Activated CD8-positive, alpha-beta memory T cell treated with anti-CD3 and anti-CD28 coated beads for 4 hours (primary cell): ENCODE data around the gene OR2W1.

Experiments
- DNase-seq, 2 donors: peaks; one replicate each; pipeline ENCODE4 v3.0.0-alpha.2; 2020; ENCODE audit warnings: low read depth in 2 of 2

OR2W1 gene, protein sequence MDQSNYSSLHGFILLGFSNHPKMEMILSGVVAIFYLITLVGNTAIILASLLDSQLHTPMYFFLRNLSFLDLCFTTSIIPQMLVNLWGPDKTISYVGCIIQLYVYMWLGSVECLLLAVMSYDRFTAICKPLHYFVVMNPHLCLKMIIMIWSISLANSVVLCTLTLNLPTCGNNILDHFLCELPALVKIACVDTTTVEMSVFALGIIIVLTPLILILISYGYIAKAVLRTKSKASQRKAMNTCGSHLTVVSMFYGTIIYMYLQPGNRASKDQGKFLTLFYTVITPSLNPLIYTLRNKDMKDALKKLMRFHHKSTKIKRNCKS

DNA sequence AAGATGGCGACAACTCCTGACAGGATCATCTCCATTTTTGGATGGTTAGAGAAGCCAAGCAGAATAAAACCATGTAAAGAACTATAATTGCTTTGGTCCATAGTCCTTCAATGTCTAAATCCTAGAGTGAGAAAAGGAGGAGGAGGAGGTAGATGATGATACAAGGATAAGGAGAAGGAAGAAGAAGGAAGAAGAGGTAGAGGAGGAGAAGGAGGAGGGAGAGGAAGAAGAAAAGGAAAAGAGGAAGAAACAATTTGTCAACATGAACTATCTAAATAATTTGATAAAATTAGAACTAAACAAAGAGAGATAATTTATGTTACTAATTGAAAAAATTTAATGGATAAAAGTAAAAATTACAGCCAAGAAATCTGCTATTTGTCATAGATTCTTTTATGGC is at the start of gene OR2W1:
Gene OR2W1, minus strand, starts transcription at position 101 of the 400 bp plus-strand sequence. Its CDS starts 0 bp downstream, at position 101.
- no peak for DNase-seq

DNA sequence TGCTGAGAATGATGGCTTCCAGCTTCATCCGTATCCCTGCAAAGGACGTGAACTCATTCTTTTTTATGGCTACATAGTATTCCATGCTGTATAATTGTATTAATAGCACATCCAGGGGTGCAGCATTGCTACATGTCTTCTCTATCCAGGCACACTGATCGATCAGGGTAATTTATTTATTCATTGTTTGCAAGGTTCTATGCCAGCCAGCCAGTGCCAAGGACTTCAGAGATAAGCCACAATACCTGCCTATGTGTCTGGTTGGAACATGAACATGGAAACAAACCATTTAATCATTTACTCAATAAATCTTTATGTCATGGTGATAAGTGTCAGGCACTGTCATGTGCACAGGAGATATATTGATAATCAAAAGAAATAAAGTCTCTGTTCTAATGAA is 48.0 kb upstream of the OR2W1 start:
- no peak for DNase-seq

DNA sequence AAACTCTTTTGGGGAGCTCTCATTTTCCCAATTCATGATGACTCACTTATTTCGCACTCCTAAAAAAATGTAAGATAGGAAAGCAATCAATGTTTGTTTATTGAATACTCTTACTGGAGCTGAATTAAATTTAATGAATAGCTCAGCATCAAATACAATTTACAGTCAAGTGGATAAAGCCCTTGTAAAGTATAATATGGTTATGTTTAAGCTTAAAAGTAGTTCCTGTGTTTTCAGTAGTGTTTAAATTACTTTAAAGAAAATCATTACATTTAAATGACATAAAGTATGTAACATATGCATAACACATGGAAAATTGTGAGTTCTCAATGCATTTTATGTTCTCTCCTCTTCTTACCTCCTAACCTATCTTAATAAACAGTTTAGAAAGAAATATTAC is 42.2 kb upstream of the OR2W1 start, which contains the start of gene OR2B3:
Gene OR2B3, minus strand, starts transcription at position 101 of the 400 bp plus-strand sequence. Its CDS starts 65 bp downstream, at position 36.
- DNase-seq: no peak

DNA sequence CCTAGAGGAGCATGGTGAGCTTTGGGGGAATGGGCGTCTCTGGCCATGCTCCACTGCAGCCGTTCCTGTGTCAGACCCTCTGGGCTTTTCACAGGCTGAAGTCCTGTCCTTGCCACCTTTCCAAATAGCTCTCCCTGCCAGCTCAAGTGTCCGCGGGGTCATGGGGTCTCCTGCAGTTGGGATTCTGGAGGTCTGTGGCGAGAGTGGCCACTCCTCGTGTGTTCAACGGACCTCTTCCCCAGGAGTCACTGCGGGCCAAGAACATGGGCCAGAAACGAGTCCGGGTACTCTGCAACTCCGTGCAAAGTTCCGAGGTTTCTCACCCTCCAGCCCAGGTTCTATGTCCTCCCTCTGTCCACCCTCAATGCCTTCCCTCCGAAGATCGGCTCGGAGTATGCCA is 37.5 kb upstream of the OR2W1 start:
- no peak for DNase-seq

DNA sequence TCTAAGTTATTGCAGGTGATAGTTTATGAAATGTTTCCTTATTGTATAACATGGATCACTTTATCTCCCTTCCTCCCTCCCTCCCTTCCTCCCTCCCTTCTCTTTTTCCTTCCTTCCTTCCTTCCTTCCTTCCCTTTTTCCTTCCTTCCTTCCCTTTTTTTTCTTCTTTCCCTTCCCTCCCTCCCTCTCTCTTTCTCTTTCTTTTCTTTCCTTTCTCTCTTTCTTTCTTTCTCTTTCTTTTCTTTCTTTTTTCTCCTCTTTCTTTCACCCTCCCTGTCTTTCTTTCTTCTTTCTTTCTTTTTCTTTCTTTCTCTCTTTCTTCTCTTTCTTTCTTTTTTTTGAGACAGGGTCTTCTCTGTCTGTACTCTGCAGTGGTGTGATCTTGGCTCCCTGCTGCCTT is 36.3 kb upstream of the OR2W1 start:
- no peak for DNase-seq

DNA sequence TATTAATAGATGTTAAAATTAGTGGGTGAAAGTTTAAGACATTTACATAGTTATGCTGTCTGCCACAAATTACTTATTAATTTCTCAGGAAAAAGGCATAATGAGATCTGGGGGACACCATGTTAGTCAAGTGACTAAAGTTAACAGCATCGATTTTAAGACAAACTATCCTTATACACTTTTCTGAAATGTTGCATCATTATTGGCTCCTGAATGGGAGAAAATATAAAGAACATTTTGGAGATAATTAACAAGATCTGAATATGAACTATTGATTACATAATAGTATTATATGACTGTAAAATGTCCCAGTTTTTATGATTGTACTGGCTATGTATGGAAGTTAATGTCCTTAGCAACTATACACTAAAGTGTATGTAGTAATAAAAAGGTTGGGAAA is 34.2 kb upstream of the OR2W1 start:
- no peak for DNase-seq

DNA sequence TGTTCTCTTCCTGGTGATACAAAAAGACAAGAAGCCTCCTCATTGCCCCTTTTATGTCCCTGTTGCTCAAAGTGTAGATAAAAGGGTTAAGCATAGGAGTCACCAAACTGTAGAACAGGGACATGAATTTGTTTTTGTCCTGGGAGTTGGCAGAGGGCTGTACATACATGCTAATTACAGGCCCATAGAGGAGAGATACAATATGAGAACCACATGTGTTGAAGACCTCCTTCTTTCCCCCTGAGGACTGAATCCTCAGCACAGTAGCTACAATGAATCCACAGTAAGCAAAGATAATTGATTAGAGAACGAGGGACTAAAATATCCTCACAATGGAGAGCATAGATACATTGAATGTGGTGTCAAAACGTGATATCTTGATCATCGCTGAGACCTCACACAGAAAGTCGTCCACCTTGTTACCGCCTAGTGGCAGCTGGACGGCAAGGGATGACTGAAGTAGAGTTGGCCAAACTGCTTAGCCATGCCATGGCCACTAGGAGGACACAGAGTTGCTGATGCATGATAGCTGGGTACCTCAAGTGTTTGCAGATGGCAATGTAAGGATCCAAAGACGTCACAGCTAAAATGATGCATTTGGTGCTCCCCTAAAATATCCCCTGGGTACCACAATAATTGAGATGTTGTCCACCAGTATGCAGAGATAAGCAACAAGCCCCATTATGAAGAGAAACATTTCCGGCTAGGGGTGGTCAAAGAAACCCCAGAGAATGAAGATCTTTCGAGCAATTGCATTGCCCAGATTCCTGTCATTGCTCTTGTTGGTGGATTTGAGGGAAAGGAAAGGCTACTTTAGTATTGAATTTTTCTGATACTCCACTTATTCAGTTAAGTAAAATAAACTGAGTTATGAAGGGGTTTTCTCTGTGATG is 27.1 kb upstream of the OR2W1 start:
- DNase-seq: no peak

DNA sequence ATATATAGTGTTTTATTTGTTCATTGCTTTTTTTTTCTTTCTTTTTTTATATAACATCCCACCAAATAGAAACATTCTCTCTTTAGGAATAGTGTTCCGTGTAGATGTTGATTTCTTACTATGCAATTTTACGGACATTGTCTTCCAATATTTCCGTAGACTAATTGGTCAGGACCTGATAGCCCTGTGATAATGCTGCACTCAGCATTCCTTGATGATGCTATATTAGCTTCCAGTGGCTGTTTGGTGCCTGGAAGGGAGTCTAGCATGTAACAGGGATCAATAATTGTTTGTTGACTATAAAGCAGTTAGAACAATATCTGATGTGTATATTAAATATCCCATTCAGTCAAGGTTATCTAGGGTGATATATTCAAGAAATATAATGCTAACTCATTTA is 6.7 kb upstream of the OR2W1 start:
- no peak for DNase-seq

DNA sequence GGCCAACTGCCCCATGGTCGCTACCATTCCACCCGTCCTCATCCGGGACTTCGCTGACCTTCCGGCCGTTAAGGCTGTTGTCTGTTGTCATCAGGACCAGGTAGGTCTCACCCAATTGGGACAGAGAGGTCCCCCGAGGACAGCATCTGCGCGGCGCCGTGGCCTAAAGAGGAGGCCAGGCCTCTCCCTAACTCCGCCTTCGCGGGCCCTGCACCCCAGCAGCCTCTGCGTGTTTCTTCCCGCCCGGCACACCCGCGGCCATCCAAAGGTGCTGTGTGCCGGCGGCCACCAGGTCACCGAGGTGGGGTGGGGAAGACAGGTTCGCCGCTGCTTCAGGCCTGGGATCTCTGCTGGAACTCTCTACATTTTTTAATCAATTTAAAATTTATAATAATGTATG is 9.0 kb downstream of the OR2W1 start:
- no peak for DNase-seq

DNA sequence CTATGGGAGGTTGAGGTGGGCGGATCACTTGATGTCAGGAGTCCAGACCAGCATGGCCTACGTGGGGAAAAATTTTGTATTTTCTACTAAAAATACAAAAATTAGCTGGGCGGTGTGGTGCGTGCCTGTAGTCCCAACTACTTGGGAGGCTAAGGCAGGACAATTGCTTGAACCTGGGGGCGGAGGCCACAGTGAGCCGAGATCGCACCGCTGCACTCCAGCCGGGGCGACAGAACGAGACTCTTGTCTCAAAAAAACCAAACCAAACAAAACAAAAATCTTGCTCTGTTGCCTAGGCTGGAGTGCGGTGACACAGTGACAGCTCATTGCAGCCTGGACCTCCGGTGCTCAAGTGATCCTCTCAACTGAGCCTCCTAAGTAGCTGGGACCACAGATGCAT is 16.2 kb downstream of the OR2W1 start:
- DNase-seq: no peak

DNA sequence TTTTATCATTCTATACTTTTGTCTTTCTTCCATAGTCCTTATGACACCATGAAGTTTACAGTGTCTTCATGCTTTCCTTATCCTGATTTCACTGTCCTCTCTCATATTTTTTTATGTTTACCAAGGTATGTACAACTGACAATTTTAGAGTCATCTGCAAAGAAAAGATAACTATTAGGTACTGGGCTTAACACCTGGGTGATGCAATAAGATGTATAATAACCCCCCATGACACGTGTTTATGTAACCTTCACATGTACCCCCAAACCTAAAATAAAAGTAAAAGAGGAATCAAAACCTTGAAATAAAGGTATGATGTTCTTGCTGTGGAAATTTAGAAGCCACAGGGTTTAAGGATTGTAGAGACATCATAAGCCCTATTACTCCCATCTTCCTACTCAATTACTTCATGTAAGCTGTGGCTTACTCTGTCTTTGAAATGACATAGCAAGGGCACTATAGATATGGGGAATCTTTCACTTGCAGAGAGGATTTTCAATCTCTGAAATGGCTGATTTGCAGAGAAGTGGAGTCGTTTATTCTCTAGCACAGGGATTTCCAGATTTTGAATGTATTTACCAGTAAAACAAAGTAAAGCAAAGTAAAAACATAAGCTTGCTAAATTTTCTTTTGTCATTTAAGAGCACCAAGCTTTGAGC is 18.9 kb downstream of the OR2W1 start:
- DNase-seq: no peak

DNA sequence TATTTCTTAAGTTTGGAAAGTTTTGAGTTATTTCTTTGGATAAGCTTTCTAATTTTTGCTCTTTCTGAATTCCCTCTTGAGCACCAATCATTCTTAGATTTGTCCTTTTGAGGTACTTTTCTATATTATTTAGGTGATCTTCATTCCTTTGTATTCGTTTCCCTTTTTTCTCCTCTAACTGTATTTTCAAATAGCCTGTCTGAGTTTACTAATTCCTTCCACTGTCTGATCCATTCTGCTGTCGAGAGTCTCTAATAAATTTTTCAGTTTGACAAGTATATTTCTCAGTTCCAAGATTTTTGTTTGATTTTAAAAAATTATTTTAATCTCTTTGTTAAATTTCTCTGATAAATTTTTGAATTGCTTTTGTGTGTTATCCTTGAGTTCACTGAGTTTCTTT is 23.5 kb downstream of the OR2W1 start:
- DNase-seq: no peak

DNA sequence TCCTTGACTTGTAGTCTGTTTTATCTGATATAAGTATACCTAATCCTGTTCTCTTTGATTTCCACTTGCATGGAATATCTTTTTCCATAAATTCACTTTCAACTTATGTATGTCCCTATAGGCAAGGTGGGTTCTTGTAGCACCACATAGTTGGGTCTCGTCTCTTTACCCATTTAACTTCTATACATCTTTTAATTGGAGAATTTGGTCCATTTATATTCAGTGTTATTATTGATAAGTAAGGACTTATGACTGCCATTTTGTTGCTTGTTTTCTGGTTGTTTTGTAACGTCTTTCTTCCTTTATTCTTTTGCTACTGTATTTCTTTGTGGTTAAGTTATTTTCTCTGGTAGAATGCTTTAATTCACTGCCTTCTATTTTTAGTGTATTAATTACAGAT is 25.3 kb downstream of the OR2W1 start:
- DNase-seq: no peak

DNA sequence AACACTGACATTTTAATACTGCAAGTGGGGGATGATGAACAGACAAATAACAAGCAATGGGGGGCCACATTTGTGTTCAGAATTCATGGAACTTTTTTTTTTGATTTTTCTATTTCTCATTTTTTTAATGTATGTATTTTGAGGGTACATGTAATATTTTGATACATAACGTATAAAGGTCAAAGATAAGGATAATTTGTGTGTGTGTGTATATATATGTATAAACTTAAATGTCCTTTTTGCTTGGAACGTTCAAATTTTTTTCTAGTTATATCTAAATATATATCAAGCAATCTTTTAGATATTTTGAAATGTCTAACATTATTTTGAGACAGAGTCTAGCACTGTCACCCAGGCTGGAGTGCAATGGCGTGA is 27.6 kb downstream of the OR2W1 start:
- DNase-seq: no peak

DNA sequence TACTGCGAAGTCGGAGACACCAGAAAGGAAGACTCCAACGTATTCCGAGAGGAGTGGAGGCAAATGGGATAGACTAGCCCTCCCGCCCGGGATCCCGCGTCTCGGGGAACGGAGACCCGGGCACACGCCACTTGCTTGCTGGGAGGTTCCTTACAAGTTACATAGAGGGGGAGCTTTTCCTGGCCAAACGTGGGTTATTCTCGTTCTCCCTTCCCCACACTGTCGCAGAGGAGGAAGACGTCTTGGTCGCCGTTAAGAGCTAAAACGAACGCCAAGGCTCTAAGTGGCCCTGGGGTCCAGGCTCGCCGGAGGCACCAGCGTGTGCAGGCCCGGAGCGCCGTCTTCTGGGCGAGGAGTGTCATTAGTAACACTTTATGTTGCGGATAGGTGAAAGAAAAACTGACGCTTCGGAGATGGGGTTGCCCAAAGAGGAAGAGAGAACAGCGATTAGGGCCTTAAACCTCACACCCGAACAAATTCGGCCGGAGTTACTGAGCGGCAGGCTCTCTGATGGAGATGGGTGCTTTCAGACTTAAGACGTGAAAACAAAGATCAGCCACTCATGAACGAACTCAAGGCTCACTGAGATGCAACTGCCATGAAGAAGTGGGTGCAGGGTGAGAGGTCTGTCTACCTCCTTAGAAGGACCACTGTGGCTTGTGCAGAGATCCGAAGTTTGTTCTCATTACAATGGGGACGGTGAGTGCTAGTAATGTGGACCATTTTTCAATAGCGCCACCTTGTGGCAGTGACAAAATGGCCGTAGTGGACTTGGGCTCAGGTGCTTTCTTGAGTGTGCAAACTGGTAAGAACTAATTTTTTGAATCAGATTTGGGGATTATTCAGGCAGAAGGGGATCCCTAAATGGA is 28.2 kb downstream of the OR2W1 start:
- peak; percentile 68 to 69 for DNase-seq

DNA sequence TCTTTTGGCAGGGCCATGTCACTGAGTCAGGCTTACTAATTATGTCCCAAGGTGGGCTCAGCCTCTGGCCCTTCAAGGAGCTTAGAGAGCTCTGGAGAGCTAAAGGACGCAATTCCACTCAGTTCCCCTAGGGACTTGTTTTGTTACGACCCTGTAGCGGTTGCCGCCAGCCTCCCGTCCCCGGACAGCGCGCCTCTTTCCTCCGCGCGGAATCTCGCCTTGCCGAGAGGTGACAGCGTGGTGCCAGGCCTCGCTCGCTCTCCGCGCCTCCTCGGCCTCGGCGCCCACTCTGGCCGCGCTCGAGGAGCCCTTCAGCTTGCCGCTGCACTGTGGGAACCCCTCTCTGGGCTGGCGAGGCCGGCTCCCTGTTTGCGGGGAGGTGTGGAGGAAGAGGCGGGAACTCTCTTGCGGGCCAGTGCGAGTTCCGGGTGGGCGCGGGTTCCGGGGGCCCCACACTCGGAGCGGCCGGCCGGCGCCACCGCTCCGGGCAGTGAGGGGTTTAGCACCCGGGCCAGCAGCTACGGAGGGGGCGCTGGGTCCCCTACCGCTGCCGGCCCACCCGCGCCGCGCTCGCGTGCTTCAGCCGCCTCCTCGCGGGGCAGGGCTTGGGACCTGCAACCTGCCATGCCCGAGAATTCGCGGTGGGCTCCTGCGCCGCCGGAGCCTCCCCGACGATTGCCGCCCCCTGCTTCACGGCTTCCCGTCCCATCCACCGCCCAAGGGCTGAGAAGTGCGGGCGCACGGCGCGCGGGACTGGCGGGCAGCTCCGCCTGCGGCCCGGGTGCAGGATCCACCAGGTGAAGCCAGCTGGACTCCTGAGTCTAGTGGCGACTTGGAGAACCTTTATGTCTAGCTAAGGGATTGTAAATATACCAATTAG is 30.0 kb downstream of the OR2W1 start:
- no peak for DNase-seq

DNA sequence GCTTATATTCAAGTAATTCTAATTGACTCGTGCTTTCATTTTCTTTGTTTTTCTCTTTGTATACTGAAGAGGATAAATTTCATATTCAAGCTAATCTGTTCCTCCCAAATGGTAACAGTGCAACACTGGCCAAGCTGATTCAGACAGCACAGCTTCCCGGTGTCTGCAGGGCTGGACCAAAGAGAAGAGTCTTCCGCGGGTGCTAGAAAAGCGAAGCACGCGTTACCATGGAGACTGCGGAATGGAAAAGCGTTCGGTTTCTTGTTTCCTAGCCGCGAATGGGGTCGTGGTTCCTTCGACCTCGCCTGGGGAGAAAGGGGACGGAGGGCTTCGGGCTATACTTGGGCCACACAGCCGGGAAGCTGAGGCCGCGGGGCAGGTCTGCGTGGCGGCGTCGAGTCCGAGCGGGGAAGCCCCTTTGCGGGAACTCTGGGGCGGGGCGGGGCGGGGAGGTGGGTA is 33.7 kb downstream of the OR2W1 start:
- DNase-seq: no peak

DNA sequence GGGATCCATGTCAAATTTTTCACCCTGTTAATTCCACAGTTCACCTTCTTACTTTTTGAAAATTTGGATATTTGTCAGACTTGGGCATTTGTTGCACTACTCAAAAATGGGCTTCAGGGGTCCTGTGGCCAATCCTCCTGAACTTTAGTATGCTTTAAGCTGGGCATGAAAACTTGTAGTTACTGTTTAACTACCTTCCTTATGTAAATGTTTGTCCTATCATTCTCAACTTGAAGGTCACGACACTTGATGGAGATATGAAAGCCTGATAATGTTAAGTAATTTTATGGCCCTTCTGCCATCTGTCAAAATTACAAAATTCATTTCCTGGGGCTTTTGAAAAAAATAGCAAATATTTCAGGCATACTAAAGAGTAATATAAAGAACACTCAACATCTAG is 35.6 kb downstream of the OR2W1 start:
- DNase-seq: no peak

DNA sequence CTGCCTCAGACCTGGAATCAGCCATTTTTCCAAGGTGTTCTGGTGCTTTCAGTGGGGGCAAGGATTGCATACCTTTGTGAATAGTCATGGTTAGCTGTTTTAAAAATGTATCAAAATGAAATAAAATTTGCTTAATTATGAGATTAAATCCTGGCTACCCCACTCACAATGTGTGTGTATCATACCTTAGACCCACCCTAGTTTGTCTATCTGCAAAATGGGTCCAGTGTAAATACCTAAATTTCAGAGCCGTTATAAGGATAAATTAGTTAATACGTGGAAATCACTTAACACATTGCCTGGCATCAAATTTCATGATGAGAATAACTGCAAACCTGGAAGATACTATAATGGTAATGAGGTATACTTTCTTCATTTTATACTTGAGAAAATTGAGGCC is 36.9 kb downstream of the OR2W1 start:
- DNase-seq: no peak

DNA sequence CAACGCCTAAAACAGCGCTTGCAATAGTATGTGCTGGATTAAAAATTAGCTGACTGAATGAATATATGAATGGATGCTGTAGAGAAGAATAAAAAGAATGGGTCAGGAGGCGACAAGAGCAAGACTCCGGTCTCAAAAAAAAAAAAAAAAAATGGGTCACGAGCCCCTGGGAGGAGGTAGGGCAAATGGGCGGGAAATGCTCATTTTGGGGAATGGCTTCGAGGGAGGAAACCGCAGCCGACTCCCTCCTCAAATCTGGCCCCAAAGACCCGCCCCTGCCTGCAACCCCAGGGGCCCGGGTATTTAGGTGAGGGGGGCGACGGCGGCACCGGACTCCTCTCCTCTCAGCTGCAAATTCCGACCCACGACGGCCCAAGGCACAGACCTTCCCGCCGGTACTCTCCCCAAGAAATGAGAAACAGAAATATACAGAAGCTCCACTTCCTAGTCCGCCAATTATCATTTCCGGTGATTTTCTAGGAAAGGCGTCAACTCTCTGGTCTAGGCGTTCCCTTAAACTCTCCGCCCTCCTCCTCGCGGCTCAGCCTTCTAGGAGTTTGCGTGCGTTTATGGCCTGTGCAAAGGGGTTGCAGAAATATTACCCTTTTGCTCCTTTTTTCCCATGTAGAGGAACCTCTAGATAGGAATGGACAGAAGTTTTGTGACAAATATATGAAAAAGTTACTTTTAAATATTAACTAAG is 39.6 kb downstream of the OR2W1 start, which contains the start of gene ZNF311:
Gene ZNF311, minus strand, starts transcription at position 133 of the 703 bp plus-strand sequence. CDS start 1,361 bp downstream, outside the sequence.
- no peak for DNase-seq
